ENCODE results near the gene NMNAT2.

DNA sequence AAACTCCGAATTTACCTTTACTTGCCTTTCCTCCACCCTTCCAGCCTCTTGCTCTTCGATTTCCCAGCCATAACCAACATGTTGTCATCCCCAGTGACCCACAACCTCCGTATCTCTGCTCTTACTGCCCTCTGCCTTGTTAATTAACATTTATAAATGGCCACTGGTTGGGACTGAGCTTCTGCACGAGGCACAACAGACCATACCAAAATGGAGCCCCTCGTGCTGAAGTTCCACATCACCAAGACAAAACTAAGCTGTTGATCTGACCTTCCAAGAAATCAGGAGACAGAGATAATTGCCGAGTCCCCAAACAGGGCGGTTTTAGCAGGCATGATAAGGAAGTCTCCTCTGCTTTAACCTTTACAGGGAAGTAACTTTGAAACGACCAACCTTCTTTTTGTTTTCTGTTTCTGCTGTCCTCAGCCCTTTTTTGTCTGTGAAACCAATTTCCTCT, 71.9 kb downstream of the NMNAT2 start:
- no peak for TF ChIP-seq POLR2AphosphoS5 (IDR thresholded peaks at IDR 0.05)
- TF ChIP-seq, protein P1, sequence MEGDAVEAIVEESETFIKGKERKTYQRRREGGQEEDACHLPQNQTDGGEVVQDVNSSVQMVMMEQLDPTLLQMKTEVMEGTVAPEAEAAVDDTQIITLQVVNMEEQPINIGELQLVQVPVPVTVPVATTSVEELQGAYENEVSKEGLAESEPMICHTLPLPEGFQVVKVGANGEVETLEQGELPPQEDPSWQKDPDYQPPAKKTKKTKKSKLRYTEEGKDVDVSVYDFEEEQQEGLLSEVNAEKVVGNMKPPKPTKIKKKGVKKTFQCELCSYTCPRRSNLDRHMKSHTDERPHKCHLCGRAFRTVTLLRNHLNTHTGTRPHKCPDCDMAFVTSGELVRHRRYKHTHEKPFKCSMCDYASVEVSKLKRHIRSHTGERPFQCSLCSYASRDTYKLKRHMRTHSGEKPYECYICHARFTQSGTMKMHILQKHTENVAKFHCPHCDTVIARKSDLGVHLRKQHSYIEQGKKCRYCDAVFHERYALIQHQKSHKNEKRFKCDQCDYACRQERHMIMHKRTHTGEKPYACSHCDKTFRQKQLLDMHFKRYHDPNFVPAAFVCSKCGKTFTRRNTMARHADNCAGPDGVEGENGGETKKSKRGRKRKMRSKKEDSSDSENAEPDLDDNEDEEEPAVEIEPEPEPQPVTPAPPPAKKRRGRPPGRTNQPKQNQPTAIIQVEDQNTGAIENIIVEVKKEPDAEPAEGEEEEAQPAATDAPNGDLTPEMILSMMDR (IDR thresholded peaks at IDR 0.05): no peak
- no peak for TF ChIP-seq EP300 (IDR thresholded peaks at IDR 0.05)
- no peak for TF ChIP-seq POLR2A (IDR thresholded peaks at IDR 0.05)
